GM23338 (cell line): ENCODE results near the gene TRAF4. TPM values are rescaled to one million over a fixed set of nuclear protein-coding genes. Genes with fewer than 3 reads are reported as not detected.
A peak's percentile ranks its signal among the peaks of the same experiment; 100 is the strongest.

Experiments
- ATAC-seq: fragments of 200-7000 bp; cut with Tn5 transposase; 3 replicates; pipeline ENCODE4 v1.9.1; 2020
- DNase-seq: peaks from one replicate; pipeline ENCODE4 v3.0.0-alpha.2; 2015; ENCODE audit warnings: low spot score
- H2AFZ ChIP-seq: fragments of 200-600 bp; sonication (generic); 2 replicates; pipeline ENCODE4 v1.8.0; 2016; ENCODE audit warnings: antibody characterized with exemption, mild to moderate bottlenecking, moderate library complexity
- H3F3A ChIP-seq: fragments of 200-600 bp; sonication (generic); replicated peaks from 2 replicates; pipeline ENCODE4 v1.8.0; 2017; ENCODE audit warnings: antibody characterized with exemption, mixed run types, low read depth
- H3K27ac ChIP-seq: fragments of 200-600 bp; sonication (generic); 2 replicates; pipeline ENCODE4 v1.6.1; 2016; ENCODE audit warnings: low read depth
- H3K27me3 ChIP-seq: fragments of 200-600 bp; sonication (generic); 2 replicates; pipeline ENCODE4 v1.8.0; 2016; ENCODE audit warnings: mild to moderate bottlenecking, mixed run types, moderate library complexity; ENCODE audit not compliant: insufficient read depth
- H3K36me3 ChIP-seq: fragments of 200-600 bp; sonication (generic); 2 replicates; pipeline ENCODE4 v1.8.0; 2016; ENCODE audit warnings: mild to moderate bottlenecking; ENCODE audit not compliant: insufficient read depth
- H3K4me1 ChIP-seq: fragments of 200-600 bp; sonication (generic); 2 replicates; pipeline ENCODE4 v1.8.0; 2016; ENCODE audit warnings: mild to moderate bottlenecking, moderate library complexity; ENCODE audit not compliant: insufficient read depth
- H3K4me2 ChIP-seq: fragments of 200-600 bp; sonication (generic); 2 replicates; pipeline ENCODE4 v1.7.1; 2017; ENCODE audit warnings: mixed run types
- H3K4me3 ChIP-seq: fragments of 200-600 bp; sonication (generic); 2 replicates; pipeline ENCODE4 v1.6.1; 2016; ENCODE audit warnings: mixed run types
- H3K79me2 ChIP-seq: fragments of 200-600 bp; sonication (generic); replicated peaks from 2 replicates; pipeline ENCODE4 v1.8.0; 2017; ENCODE audit warnings: mild to moderate bottlenecking; ENCODE audit not compliant: insufficient read depth
- H3K9me2 ChIP-seq: fragments of 200-600 bp; sonication (generic); 2 replicates; pipeline ENCODE4 v1.8.0; 2017; ENCODE audit not compliant: insufficient read depth
- H4K20me1 ChIP-seq: fragments of 200-600 bp; sonication (generic); replicated peaks from 2 replicates; pipeline ENCODE4 v1.8.0; 2017; ENCODE audit warnings: mild to moderate bottlenecking; ENCODE audit not compliant: insufficient read depth
- H3K27ac Mint-ChIP-seq: 2 replicates; pipeline ENCODE4 v1.8.0; 2020; ENCODE audit warnings: inconsistent platforms, mild to moderate bottlenecking, moderate library complexity, mixed read lengths
- H3K27me3 Mint-ChIP-seq: 3 replicates; pipeline ENCODE4 v1.8.0; 2022; ENCODE audit warnings: low read depth, mild to moderate bottlenecking, moderate library complexity, mixed read lengths, inconsistent platforms; ENCODE audit not compliant: insufficient read depth, poor library complexity
- H3K36me3 Mint-ChIP-seq: 3 replicates; pipeline ENCODE4 v1.8.0; 2021; ENCODE audit warnings: low read depth, mild to moderate bottlenecking, inconsistent platforms, moderate library complexity, mixed read lengths
- H3K4me1 Mint-ChIP-seq: 3 replicates; pipeline ENCODE4 v1.8.0; 2020; ENCODE audit warnings: mild to moderate bottlenecking, inconsistent platforms, mixed read lengths
- H3K4me3 Mint-ChIP-seq: 3 replicates; pipeline ENCODE4 v1.8.0; 2021; ENCODE audit warnings: moderate library complexity, mild to moderate bottlenecking, inconsistent platforms, mixed read lengths
- H3K9me3 Mint-ChIP-seq: 3 replicates; pipeline ENCODE4 v1.8.0; 2020; ENCODE audit warnings: moderate library complexity, mild to moderate bottlenecking, inconsistent platforms, mixed read lengths
- CREB1 ChIP-seq: fragments of 250-450 bp; sonication (Bioruptor Pico); IDR thresholded peaks from 2 replicates; pipeline ENCODE4 v1.5.0; 2020; ENCODE audit warnings: low read depth, mild to moderate bottlenecking, moderate library complexity
- JUNB ChIP-seq: IDR thresholded peaks from one replicate; pipeline ENCODE4 v1.6.1; 2016; ENCODE audit warnings: antibody characterized with exemption; ENCODE audit not compliant: unreplicated experiment
- NANOG ChIP-seq: IDR thresholded peaks from 2 replicates; pipeline ENCODE4 v1.6.1; 2016; ENCODE audit warnings: antibody characterized with exemption, borderline replicate concordance
- POLR2AphosphoS5 ChIP-seq: IDR thresholded peaks from 2 replicates; pipeline ENCODE4 v1.6.1; 2016; ENCODE audit warnings: antibody characterized with exemption, low read depth
- REST ChIP-seq: IDR thresholded peaks from one replicate; pipeline ENCODE4 v1.6.1; 2018; ENCODE audit warnings: antibody characterized with exemption; ENCODE audit not compliant: unreplicated experiment
- polyA plus RNA-seq: library from polyadenylated mRNA; unstranded; fragments of >200 nt; fragmentation: Nextera tagmentation; extraction: Ambion mirVana; gene quantifications from 2 replicates; pipeline ENCODE4 v1.2.1, GENCODE V29; 2016
- total RNA-seq: library from RNA; depleted of rRNA; stranded (reverse); fragments of >200 nt; shearing (Covaris generic); gene quantifications from 2 replicates; pipeline ENCODE4 v1.2.3, GENCODE V29; 2014

TRAF4 gene
- total and polyA plus RNA-seq, 2 experiments from 2014 or later, result 63.5 to 152 TPM

GRCh38 chr17:28745786-28746411 is 2.1 kb downstream of the TRAF4 start (continued):
- TF ChIP-seq CREB1, result no peak

- Histone ChIP-seq H3K4me3 (peak overlapping the region; percentile 93), H3K27me3 (no peaks in the 10 kb centered on the region), H2AFZ (no peak overlapping the region), H3K79me2 (peaks cover 32% of the 10 kb centered on the region), H3K9me2 (no peaks in the 10 kb centered on the region), H3K36me3 (peaks cover 28% of the 10 kb centered on the region), H3K4me2 (peak overlapping the region; percentile 96), H4K20me1 (peaks cover 20% of the 10 kb centered on the region), H3K27ac (peak overlapping the region; percentile 99), H3K4me1 (peaks cover 38% of the 10 kb centered on the region), H3F3A (peaks cover 59% of the 10 kb centered on the region)
- Mint-ChIP-seq H3K27ac (peak overlapping the region; percentile 98), H3K9me3 (no peaks in the 10 kb centered on the region), H3K36me3 (peaks cover 71% of the 10 kb centered on the region), H3K4me3 (peak overlapping the region; percentile 91), H3K27me3 (peaks cover 48% of the 10 kb centered on the region), H3K4me1 (peaks cover 47% of the 10 kb centered on the region)
- ATAC-seq (peak; percentile 2), DNase-seq (peak; percentile 63)
- TF ChIP-seq REST, result no peak
- TF ChIP-seq NANOG, result no peak
- TF ChIP-seq POLR2AphosphoS5, result no peak
- no peak for TF ChIP-seq CREB1
- TF ChIP-seq JUNB, result no peak
Observed at GRCh38 chr17:28746611-28747050, 2.8 kb downstream of the TRAF4 start.

- DNase-seq, result peak; percentile 74
- peak overlapping the region; percentile 98 for H3K27ac Mint-ChIP-seq
- H3K4me3 ChIP-seq, result peak overlapping the region; percentile 93
Observed at GRCh38 chr17:28747051-28747691, 3.4 kb downstream of the TRAF4 start.

More at GRCh38 chr17:28747051-28747691, 3.4 kb downstream of the TRAF4 start:
- no peak overlapping the region for H2AFZ ChIP-seq
- no peaks in the 10 kb centered on the region for H3K9me3 Mint-ChIP-seq
- H3K4me1 ChIP-seq, result peaks cover 35% of the 10 kb centered on the region
- H3K36me3 Mint-ChIP-seq, result peaks cover 77% of the 10 kb centered on the region
- H3K27ac ChIP-seq, result peak overlapping the region; percentile 99
- H3K27me3 Mint-ChIP-seq, result peaks cover 52% of the 10 kb centered on the region
- ATAC-seq, result peak; percentile 3
- peaks cover 32% of the 10 kb centered on the region for H3K79me2 ChIP-seq
- TF ChIP-seq POLR2AphosphoS5 (peak; percentile 17; the same call in 1 of the 2 replicates), REST (no peak)
- H3K4me2 ChIP-seq, result peak overlapping the region; percentile 96
- H3K36me3 ChIP-seq, result peaks cover 34% of the 10 kb centered on the region
- H3K4me3 Mint-ChIP-seq, result peak overlapping the region; percentile 91; the same call in 2 of the 3 replicates
- peaks cover 20% of the 10 kb centered on the region for H4K20me1 ChIP-seq
- no peaks in the 10 kb centered on the region for H3K9me2 ChIP-seq
- H3F3A ChIP-seq, result peaks cover 59% of the 10 kb centered on the region
- H3K27me3 ChIP-seq, result no peaks in the 10 kb centered on the region
- H3K4me1 Mint-ChIP-seq, result peaks cover 43% of the 10 kb centered on the region
